CD14-positive monocyte (primary cell): ENCODE results near the gene SLC9A8. TPM values are rescaled to one million over a fixed set of nuclear protein-coding genes. Genes with fewer than 3 reads are reported as not detected.

Source experiments
- DNase-seq, 3 donors: peaks; one replicate each; pipeline ENCODE4 v3.0.0-alpha.2; 2011 to 2022
- H2AFZ ChIP-seq: 2 replicates; pipeline ENCODE4 v1.6.0; 2012; ENCODE audit warnings: mild to moderate bottlenecking, low read depth, low read length, inconsistent platforms; ENCODE audit not compliant: insufficient read depth, poor library complexity, severe bottlenecking
- H3K27ac ChIP-seq, 2 donors: 1 replicate in 1 of 2; 2 replicates in 1 of 2; pipeline ENCODE4 v1.5.1; 2012 to 2013; ENCODE audit warnings: low read length in 2 of 2, control low read depth in 1 of 2, inconsistent platforms in 1 of 2, low read depth in 1 of 2, mild to moderate bottlenecking in 1 of 2
- H3K27me3 ChIP-seq, 2 donors: one replicate each; pipeline versions ENCODE4 v1.6.0 to v1.6.1; 2011 to 2013; ENCODE audit warnings: low read length in 2 of 2; ENCODE audit not compliant: control insufficient read depth in 2 of 2, insufficient read depth in 2 of 2
- H3K36me3 ChIP-seq, 2 donors: replicated peaks in 1 of 2; 1 replicate in 1 of 2; 2 replicates in 1 of 2; pipeline versions ENCODE4 v1.5.1 to v1.6.1; 2012 to 2013; ENCODE audit warnings: low read length in 2 of 2, control low read depth in 1 of 2, inconsistent platforms in 1 of 2, mild to moderate bottlenecking in 1 of 2; ENCODE audit not compliant: insufficient read depth in 2 of 2, control insufficient read depth in 1 of 2
- H3K4me1 ChIP-seq, 2 donors: 1 replicate in 1 of 2; 2 replicates in 1 of 2; pipeline versions ENCODE4 v1.5.1 to v1.6.1; 2012 to 2013; ENCODE audit warnings: low read length in 2 of 2, control low read depth in 1 of 2, inconsistent platforms in 1 of 2, mild to moderate bottlenecking in 1 of 2, moderate library complexity in 1 of 2; ENCODE audit not compliant: insufficient read depth in 2 of 2, control insufficient read depth in 1 of 2
- H3K4me2 ChIP-seq: replicated peaks from 2 replicates; pipeline ENCODE3; 2012; ENCODE audit warnings: low read length, moderate library complexity, mild to moderate bottlenecking; ENCODE audit not compliant: poor library complexity, severe bottlenecking; ENCODE audit errors: extremely low read depth
- H3K4me3 ChIP-seq, 3 experiments: fragments of 200-600 bp in 1 of 3; sonication (generic) in 1 of 3; replicated peaks in 1 of 3; 1 replicate in 2 of 3; 2 replicates in 1 of 3; pipeline ENCODE4 v1.5.1; 2011 to 2013; ENCODE audit warnings: low read length in 3 of 3, mild to moderate bottlenecking in 3 of 3, control low read depth in 2 of 3, low read depth in 2 of 3, inconsistent platforms in 1 of 3, moderate library complexity in 1 of 3
- H3K79me2 ChIP-seq: 2 replicates; pipeline ENCODE4 v1.6.0; 2012; ENCODE audit warnings: mild to moderate bottlenecking, control low read depth, inconsistent platforms, low read length, moderate library complexity; ENCODE audit not compliant: insufficient read depth
- H3K9ac ChIP-seq: 2 replicates; pipeline ENCODE4 v1.6.0; 2017; ENCODE audit warnings: low read length, mild to moderate bottlenecking; ENCODE audit not compliant: insufficient read depth, poor library complexity, severe bottlenecking
- H3K9me3 ChIP-seq, 2 donors: replicated peaks in 1 of 2; 1 replicate in 1 of 2; 2 replicates in 1 of 2; pipeline versions ENCODE4 v1.5.1 to v1.6.1; 2012 to 2013; ENCODE audit warnings: low read length in 2 of 2, control low read depth in 1 of 2; ENCODE audit not compliant: control insufficient read depth in 1 of 2, insufficient read depth in 1 of 2
- H4K20me1 ChIP-seq: 2 replicates; pipeline ENCODE4 v1.6.0; 2012; ENCODE audit warnings: mild to moderate bottlenecking, low read length, control low read depth, moderate library complexity; ENCODE audit not compliant: insufficient read depth
- H3K27ac Mint-ChIP-seq, 7 donors: one replicate each; pipeline ENCODE4 v1.8.0; 2020; ENCODE audit warnings: mild to moderate bottlenecking in 7 of 7, mixed read lengths in 7 of 7, moderate library complexity in 6 of 7, inconsistent platforms in 2 of 7
- H3K27me3 Mint-ChIP-seq, 3 donors: one replicate each; pipeline ENCODE4 v1.8.0; 2021 to 2022; ENCODE audit warnings: low read depth in 3 of 3, mild to moderate bottlenecking in 3 of 3, mixed read lengths in 3 of 3, moderate library complexity in 3 of 3, inconsistent platforms in 1 of 3
- H3K36me3 Mint-ChIP-seq, 2 donors: one replicate each; pipeline ENCODE4 v1.8.0; 2020; ENCODE audit warnings: mixed read lengths in 2 of 2, inconsistent platforms in 1 of 2, mild to moderate bottlenecking in 1 of 2
- H3K4me1 Mint-ChIP-seq: one replicate; pipeline ENCODE4 v1.8.0; 2020; ENCODE audit warnings: mild to moderate bottlenecking, mixed read lengths
- H3K4me3 Mint-ChIP-seq, 2 donors: one replicate each; pipeline ENCODE4 v1.8.0; 2020; ENCODE audit warnings: mild to moderate bottlenecking in 2 of 2, mixed read lengths in 2 of 2, moderate library complexity in 1 of 2
- H3K9me3 Mint-ChIP-seq, 7 donors: one replicate each; pipeline ENCODE4 v1.8.0; 2020 to 2022; ENCODE audit warnings: mixed read lengths in 7 of 7, mild to moderate bottlenecking in 6 of 7, moderate library complexity in 6 of 7, inconsistent platforms in 2 of 7
- CTCF ChIP-seq: fragments of 200-600 bp; IDR thresholded peaks from one replicate; pipeline ENCODE4 v1.8.0; 2022; ENCODE audit warnings: antibody characterized with exemption, mild to moderate bottlenecking
- WGBS: methylation state at CpG from one replicate; pipeline ENCODE4 v1.1.5; 2013; ENCODE audit warnings: missing lambda C conversion rate; ENCODE audit not compliant: insufficient coverage; 5-methylcytosine and 5-hydroxymethylcytosine counted together
- intact Hi-C, 2 donors: fragments of 100-400 bp; cut with micrococcal nuclease; formaldehyde crosslinking; loops; one replicate each; pipeline versions ENCODE4 v1.15.0 to v1.15.1; 2023
- polyA plus RNA-seq, 3 donors: library from polyadenylated mRNA; depleted of rRNA in 1 of 3; unstranded in 2 of 3; stranded (reverse) in 1 of 3; fragments of 300-500 nt in 2 of 3; fragments of >200 nt in 1 of 3; fragmentation: Illumina TruSeq in 2 of 3; gene quantifications; 1 replicate in 2 of 3; 2 replicates in 1 of 3; pipeline ENCODE4 v1.2.3, GENCODE V29; 2012 to 2021

Gene SLC9A8
- polyA plus RNA-seq, 3 donors: 3.0 to 14.6 (median 3.3) TPM

- Histone ChIP-seq H3K4me1 (peaks cover 42 to 46% of the 10 kb centered on the region in 2 donors), H3K79me2 (no peaks in the 10 kb centered on the region), H3K4me3 (no peak overlapping the region), H4K20me1 (no peaks in the 10 kb centered on the region), H3K36me3 (no peaks in the 10 kb centered on the region), H3K9ac (no peak overlapping the region), H3K4me2 (no peak overlapping the region), H3K27me3 (no peaks in the 10 kb centered on the region), H3K9me3 (no peaks in the 10 kb centered on the region), H3K27ac (peak overlapping the region; percentile 3 to 9), H2AFZ (no peak overlapping the region)
- intact Hi-C loops: loop anchor here (5.0 to 10.0 kb wide), 2 partner anchors 48 to 60 kb away; partner anchors contain the start of gene B4GALT5 (in 1 of the 2)
- H3K4me3 Mint-ChIP-seq: no peak overlapping the region
- no peaks in the 10 kb centered on the region for H3K9me3 Mint-ChIP-seq
- H3K27me3 Mint-ChIP-seq: no peaks in the 10 kb centered on the region
- TF ChIP-seq CTCF: no peak
- DNase-seq: peak in 2 of 3 donors; percentile 75 to 93
- peak overlapping the region; percentile 53 to 87 (median 76) for H3K27ac Mint-ChIP-seq
- 0% methylated on average over 1 of the region's 5 CpGs for WGBS
- no peaks in the 10 kb centered on the region for H3K36me3 Mint-ChIP-seq
- H3K4me1 Mint-ChIP-seq: peaks cover 51% of the 10 kb centered on the region
Observed at GRCh38 chr20:49775229-49775693, 37.4 kb upstream of the SLC9A8 start.

- Histone ChIP-seq H3K9ac (no peak overlapping the region), H2AFZ (no peak overlapping the region), H3K4me3 (no peak overlapping the region), H3K4me2 (no peak overlapping the region), H3K9me3 (no peaks in the 10 kb centered on the region), H3K27me3 (no peaks in the 10 kb centered on the region), H4K20me1 (no peaks in the 10 kb centered on the region), H3K27ac (no peak overlapping the region), H3K36me3 (no peaks in the 10 kb centered on the region), H3K79me2 (no peaks in the 10 kb centered on the region), H3K4me1 (peaks cover 23 to 28% of the 10 kb centered on the region in 2 donors)
- Mint-ChIP-seq H3K9me3 (no peaks in the 10 kb centered on the region), H3K4me3 (no peak overlapping the region), H3K27me3 (peaks cover 0 to 2% (median 1%) of the 10 kb centered on the region in 3 donors), H3K27ac (no peak overlapping the region), H3K4me1 (peaks cover 31% of the 10 kb centered on the region), H3K36me3 (no peaks in the 10 kb centered on the region)
- WGBS: no CpG with 5 or more reads among the region's 1 CpG
- DNase-seq: no peak
- intact Hi-C loops: loop anchor here (5.0 to 10.0 kb wide), 2 partner anchors 53 to 65 kb away; partner anchors contain the start of gene B4GALT5 (in 1 of the 2)
- no peak for TF ChIP-seq CTCF
Observed at GRCh38 chr20:49779972-49780371, 32.7 kb upstream of the SLC9A8 start.
